Measurements from ENCODE around the gene TRAPPC5. TPM values are rescaled to one million over a fixed set of nuclear protein-coding genes. Genes with fewer than 3 reads are reported as not detected.

The TRAPPC5 gene
- total RNA-seq, 1 experiment from 2014 or later = 64.7 TPM

DNA sequence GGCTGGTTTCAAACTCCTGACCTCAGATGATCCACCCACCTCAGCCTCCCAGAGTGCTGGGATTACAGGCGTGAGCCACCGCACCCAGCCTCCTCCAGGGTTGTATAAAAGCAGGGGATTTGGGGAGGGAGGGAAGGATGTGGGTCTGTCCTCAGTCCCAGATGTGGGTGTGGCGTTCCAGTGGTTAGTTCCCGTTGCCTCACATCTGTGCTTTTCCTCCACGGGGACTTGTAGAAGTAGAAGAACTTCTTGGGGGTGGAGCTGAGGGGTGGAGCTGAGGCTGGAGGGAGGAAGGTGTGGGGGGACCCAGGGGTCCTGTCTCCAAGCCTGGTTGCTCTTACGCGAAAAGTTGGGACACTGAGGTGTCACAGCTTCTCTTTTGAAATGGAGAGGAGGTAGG, 4.3 kb upstream of the TRAPPC5 start:
- no peak for DNase-seq (ENCODE audit: low read depth)

DNA sequence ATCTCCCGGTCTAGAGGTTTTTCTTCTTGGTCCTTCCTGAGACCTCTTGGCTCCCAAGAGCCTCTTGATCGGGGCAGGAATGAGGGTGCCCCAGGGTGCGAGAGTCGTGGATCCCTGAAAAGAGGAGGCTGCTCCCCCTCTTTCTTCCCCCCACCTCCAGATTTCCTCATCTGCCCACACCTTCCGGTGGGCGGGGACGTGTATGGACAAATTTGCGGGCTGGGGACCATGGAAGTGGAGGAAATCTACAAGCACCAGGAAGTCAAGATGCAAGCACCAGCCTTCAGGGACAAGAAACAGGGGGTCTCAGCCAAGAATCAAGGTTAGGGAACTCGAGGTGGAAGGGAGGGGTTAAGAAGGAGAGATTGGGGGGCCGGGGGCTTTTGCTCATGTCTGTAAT, 3.8 kb upstream of the TRAPPC5 start, which contains the start of gene MCEMP1:
Gene MCEMP1, plus strand, starts transcription at position 237 of the 400 bp plus-strand sequence. Its CDS starts 31 bp downstream, at position 268.
- no peak for DNase-seq (ENCODE audit: low read depth)

DNA sequence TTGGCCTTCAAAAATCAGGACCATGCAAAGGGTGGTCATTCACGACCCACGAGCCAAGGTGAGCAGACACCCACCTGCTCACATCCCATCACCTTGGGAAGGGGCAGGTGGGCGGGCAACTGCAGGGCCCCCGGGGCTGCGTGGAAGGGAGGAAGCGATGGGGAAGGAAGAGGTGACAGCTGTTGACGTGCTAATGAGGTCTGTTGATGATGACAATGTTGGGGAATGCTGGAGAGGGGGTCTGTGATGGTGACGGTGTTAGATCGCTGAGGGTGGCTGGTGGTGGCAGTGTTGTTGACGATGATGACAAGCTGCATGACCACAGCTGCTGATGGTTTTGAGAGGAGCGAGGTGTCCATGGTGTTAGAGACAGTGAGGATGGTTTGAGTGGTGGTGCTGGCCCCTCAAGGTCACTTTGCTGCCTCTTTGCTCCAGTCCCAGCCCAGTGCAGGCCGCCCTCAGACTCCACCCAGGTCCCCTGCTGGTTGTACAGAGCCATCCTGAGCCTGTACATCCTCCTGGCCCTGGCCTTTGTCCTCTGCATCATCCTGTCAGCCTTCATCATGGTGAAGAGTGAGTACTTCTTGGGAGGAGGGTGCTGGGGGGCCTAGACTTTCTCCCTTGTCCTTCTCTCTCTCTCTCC, 2.8 kb upstream of the TRAPPC5 start:
- DNase-seq (ENCODE audit: low read depth) = no peak

DNA sequence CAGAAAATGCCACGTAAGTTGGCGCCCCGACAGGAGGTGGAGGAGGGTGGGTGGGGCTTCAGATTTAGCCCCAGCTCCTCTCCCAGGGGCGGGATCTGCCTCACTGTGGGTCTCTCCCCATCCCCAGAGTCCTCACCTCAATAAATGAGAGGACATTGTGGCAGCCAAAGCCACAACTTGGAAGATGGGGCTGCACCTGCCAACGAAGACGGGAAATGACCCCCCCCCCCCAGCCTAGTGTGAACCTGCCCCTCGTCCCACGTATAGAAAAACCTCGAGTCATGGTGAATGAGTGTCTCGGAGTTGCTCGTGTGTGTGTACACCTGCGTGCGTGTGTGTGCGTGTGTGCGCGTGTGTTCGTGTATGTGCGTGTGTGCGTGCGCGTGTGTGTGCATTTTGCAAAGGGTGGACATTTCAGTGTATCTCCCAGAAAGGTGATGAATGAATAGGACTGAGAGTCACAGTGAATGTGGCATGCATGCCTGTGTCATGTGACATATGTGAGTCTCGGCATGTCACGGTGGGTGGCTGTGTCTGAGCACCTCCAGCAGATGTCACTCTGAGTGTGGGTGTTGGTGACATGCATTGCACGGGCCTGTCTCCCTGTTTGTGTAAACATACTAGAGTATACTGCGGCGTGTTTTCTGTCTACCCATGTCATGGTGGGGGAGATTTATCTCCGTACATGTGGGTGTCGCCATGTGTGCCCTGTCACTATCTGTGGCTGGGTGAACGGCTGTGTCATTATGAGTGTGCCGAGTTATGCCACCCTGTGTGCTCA, 1.5 kb upstream of the TRAPPC5 start:
- DNase-seq (ENCODE audit: low read depth) = no peak

DNA sequence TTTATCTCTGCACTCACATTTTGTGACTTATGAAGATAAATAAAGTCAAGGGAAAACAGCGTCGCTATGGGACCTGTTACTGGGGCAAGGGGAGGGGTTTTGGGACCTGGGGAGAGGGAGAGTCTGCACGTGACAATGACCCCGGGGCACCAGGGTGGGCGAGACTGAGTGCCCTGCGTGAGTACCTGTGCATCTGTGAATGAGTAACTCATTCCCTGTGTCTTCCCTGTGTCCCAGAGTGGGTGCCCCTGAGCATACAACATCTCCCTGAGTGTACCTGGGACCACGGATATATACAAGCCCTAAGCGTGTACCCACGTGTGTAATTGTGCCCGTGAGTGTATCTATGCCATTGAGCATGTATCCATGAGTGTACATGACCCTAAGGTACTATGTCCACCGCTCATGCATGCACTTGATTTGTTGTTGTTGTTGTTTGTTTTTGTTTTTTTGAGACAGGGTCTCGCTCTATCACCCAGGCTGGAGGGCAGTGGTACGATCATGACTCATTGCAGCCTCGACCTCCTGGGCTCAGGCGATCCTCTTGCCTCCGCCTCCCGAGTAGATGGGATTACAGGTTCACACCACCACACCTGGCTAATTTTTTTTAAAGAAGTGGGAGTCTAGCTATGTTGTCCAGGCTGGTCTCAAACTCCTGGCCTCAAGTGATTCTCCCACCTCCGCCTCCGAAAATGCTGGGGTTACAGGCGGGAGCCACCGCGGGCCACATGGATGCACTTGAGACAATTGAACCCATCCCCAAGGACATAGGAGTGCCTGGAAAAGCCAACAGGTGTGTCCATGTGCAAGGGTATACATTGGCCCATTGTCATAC, 645 bp upstream of the TRAPPC5 start:
- no peak for DNase-seq (ENCODE audit: low read depth)

DNA sequence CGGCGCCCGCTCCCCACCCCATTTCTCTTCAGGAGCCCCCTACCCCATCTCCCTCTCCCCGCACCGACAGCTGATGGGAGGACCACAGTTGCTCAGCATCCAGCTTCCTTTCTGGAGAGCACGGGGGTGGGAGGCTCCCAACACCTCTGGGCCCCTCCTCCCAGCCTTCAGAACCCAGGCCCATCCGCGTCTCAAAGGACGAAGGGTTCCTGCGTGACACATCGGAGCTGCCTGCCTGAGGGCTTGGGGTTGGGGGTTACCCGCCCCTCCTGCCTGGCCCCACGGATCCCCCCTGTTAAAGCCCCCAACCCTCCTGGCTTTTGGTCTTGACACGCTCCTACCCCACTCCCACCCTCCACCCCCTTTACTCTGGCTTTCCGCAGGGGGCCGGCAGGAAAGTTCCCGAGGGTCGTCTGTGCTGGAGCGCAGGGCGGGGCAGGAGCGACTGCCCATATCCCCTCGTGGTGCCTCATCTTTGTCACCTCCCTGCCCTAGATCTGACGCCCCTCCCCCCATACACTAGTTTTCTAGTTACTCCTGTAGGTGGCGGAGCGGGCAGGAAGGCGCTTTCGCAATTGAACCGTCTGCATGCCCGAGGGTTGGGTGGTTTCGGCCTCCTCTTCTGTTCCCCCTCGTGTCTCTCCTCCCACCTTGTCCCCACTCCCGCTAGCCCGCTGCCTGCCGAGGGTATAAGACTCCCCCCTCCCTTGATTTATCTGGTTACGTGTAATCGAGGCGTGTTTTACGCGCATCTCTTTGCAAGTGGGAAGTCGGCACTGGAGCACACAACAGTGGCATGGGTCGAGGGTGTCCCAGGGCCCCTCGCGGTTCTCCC, 924 bp downstream of the TRAPPC5 start:
- DNase-seq (ENCODE audit: low read depth) = peak; percentile 56

DNA sequence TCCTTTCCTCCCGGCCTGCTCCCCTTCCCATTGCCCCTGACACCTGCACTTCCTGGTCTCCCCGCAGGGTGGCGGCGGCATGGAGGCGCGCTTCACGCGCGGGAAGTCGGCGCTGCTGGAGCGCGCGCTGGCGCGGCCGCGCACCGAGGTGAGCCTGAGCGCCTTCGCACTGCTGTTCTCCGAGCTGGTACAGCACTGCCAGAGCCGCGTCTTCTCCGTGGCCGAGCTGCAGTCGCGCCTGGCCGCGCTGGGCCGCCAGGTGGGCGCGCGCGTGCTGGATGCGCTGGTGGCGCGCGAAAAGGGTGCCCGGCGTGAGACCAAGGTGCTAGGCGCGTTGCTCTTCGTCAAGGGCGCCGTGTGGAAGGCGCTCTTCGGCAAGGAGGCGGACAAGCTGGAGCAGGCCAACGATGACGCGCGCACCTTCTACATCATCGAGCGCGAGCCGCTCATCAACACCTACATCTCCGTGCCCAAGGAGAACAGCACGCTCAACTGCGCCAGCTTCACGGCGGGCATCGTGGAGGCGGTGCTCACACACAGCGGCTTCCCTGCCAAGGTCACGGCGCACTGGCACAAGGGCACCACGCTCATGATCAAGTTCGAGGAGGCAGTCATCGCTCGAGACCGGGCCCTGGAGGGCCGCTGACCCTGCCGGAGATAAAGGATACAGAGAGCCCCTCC, 1.7 kb downstream of the TRAPPC5 start:
- DNase-seq (ENCODE audit: low read depth) = no peak

DNA sequence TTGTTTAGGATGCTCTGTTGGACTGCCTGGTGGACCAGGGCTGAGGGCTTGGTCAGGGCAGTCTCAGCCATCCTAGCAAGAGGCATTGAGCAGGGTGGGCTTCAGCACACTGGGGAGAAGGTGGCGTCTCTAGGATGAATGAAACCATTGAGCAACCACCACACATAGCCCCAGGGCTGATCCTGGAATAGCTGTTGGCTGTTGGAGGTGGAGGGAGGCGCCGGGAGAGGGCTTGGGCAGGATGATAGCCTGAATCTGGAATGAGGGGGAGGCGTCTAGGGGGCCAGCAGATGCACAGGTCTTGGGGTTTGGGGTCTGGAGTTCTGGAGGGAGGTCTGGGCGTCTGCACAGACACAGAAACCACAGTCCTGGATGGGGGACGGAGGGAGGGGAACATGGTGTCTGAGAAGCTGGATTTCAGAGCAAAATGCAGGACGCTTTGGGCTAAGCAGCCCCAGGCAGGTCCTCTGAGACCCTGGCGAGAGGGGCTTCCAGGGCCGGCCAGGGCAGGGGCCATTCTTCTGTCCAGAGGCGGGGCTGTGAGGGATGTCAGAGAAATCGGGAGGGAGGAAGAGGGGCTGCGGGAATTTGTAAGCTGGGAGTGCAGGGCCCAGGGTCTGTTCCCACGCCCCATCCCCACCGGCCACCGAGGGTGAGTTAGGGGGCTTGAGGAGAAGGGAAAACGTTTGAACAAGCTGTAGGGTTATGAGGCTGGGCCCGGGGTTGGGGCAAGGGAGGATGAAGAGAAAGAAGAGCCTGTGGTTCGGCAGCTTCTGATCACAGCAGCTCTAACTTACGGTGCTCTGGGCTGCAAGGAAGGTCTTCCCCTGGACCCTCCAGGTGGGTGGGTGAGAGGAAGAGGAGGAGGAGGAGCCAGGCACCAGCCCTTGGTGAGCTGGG, 5.2 kb downstream of the TRAPPC5 start:
- no peak for DNase-seq (ENCODE audit: low read depth)

DNA sequence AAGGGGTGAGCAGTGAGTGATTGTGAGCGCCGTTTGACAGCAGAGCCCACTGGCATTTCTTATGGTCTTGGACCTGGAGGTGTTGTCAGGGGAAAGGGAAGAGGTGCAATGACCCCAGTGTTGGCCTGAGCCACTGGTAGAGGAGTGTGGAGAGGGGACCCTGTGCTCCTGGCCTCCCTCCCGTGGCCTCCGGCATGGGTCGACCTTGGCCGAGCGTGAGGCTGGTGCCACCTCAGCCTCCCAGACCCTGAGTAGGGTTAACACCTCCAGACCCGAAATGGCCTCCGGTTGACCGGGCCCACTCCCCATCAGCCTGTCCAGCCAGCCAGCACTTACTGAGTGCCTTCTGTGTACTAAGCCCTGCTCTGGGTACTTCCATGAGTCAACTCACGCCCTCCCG, 6.5 kb downstream of the TRAPPC5 start:
- DNase-seq (ENCODE audit: low read depth) = no peak

DNA sequence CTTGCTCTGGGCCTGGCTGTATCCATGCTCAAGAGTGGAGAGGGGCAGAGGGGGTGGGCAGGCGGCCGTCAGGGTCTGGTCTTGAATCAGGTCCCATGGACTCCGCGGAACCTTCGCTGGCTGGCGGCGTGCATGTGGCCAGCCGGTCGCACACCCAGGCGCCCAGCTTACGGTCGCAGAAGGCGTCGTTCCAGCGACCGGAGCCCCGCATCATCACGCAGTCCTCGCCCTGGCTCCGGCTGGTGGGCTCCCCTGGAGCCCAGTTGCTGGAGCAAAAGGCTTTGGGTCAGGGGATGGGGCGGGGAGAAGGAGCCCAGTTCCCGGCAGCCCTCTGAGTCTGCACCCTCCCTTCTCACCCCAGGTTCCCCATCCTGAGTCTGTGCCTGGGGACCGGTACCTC, 8.5 kb downstream of the TRAPPC5 start:
- no peak for DNase-seq (ENCODE audit: low read depth)

DNA sequence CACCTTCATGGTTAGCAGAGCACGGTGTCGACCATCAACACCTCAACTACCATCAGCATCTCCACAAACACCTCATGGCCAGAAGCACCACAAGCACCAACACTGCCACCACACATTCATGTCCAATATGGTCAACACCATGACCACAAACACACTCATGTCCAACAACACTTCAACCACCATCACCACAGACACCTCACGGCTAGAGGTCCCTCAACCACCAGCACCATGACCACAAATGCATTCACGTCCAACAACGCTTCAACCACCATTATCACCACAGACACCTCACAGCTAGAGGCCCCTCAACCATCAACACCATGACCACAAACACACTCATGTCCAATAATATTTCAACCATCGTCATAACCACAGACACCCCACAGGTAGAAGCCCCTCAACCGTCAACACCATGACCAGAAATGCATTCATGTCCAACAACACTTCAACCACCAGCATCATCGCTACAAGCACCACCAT, 10.2 kb downstream of the TRAPPC5 start:
- DNase-seq (ENCODE audit: low read depth) = no peak

DNA sequence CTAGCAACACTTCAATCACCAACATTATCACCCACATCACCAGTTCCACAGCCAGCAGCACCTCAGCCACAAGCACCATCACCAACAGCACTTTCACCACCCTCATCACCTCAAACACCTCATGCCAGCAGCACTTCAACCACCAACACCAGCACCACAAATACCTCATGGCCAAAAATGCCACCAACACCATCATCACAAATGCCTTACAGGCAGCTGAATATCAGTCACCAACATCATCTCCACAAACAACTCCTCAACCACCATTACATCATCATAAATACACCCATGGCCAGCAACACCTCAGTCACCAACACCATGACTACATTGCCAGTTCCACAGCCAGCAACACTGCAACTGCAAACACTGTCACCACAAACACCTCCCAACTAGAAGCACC, 10.9 kb downstream of the TRAPPC5 start:
- no peak for DNase-seq (ENCODE audit: low read depth)

DNA sequence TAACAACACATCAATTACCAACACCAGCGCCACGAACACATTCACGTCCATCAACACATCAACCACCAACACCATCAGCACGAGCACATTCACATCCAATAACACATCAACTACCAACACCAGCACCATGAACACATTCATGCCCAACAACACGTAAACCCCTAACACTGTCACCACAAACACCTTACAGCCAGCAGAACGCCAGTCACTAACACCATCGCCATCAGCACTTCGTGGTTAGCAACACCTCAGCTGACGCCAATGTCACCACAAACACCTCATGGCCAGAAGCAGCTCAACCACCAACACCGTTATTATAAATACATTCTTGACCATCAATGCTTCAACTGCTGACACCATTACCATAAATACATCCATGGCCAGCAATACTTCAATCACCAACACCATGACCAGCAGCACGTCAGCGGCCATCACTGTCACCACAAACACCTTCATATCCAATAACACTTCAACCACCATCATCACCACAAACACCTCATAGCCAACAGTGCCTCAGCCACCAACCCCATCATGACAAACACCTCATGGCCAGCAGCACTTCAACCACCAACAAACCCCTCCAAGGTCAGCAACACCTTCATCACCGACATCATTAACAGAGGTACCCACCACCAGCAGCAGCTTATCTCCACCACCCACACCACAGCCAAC, 11.9 kb downstream of the TRAPPC5 start:
- DNase-seq (ENCODE audit: low read depth) = no peak

DNA sequence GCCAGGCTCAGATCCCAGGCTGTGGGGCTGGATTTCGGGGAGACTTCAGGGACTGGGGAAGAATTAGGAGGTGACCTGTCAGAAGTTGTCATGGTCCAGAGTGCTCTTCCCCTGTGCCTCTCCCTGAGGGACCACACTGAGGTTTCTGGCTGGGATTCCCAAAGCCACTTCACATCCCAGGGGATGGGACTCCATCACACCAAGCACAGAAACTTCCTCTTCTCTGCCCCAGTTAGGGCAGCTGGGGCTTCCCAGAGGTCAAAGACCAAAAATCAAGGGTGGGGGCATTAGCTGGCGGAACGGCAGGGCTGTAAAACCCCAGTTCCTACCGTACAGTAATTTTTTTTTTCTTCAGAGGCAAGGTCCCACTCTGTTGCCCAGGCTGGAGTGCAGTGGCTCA, 13.9 kb downstream of the TRAPPC5 start:
- DNase-seq (ENCODE audit: low read depth) = no peak

DNA sequence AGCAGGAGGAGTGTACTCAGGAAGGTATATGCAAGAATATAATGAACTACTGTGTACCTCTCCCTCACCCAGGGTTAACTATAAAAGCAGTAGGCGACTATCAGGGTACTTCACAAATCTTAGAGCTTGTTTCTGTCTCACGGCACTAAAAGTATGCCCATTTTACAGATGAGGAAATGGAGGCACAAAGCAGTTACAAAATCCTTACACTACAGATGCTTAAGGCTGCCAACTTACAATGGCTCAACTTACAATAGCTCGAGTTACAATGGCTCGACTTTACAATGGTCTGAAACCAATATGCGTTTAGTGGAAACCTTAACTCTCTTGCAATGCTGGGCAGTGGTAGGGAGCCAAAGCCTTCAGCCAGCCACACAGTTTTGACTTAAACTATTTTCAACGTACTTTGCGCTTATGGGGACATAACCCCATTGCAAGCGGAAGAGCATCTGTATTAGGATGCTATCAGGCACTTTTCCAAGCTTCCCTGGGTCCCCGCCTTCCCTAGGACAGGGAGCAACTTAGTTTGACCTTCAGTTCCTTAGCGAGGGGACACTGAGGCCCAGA, 17.2 kb downstream of the TRAPPC5 start:
- DNase-seq (ENCODE audit: low read depth) = no peak

DNA sequence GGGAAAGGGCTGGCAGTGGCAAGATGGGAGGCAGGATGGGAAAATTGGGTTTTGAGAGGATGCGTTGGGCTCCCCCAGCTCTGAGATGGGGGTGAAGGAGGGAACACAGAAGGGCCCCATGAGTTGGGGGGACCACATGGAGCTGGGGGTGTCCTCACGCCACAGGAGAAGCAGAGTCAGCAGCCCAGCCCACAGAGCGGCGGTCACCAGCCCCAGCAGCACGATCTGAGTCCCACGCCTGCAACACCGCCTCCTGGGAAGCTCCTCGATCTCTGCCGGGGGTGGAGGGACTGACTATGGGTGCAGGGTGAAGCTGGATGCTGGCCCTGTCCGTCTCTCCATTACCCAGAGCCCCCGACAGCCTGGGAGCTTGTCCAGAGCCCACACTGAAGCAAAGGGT, 17.9 kb downstream of the TRAPPC5 start:
- no peak for DNase-seq (ENCODE audit: low read depth)

DNA sequence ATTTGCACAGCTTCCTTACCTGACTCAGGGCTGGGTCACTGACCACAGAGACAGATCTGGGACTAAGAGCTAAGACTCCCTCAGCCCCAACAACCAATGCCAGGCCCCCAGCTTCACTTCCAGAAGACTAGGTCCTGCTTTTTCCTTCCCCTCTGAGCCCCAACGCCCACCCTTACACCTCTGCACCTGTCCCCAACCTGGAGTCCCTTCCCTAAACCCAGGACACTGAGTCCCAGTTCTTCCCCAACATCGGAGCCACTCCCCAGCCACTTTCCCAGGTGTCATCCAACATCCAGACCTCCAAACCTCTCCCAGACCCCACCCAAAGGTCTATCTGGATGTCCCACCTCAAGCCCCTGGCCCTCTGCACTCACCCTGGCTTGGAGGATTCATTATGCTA, 18.4 kb downstream of the TRAPPC5 start:
- DNase-seq (ENCODE audit: low read depth) = no peak

DNA sequence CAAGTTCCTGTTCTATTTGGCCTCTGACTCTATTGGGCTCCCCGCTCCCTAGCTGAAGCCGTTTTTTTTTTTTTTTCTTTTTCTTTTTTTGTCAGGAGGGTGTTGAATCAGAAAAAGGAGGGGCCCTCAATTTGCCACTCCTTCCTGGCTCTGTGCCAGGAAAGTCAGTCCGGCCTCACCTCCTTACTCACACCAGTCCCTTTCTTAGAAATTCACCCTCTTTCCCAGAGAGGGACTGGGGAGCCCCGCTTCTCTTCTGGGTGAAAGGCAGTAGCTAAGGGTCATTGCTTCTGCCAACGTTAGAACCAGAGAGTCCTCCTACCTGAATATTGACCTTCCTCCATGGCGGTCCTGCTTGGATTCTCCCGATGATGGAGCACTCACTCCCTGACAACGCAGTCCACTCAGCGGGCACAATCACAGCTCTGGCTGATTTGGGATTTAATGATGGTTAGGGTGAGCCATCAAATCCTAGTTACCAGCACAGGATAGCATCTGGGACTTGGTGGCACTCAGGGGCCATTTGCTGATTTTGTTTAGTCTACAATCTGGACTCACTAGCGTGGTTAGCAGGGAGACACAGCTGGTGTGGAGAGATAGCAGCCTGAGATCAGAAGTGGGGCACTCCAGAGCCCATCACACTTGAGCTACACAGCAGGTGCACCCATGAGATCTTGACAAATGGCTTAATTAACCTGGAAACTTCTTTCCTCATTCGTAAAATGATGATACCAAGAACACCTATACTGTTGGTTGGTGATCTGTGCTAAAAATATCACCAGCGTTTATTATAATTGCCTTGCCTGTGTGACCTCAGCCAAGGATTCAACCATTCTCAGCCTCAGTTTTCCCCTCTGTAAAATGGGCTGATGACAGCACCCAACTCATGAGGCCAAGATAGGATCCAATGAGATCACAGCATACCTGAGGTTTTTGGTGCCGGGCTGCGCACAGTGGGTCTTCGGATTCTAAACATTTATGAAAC, 19.1 kb downstream of the TRAPPC5 start:
- peak; percentile 43 for DNase-seq (ENCODE audit: low read depth)
